ENCODE data around the gene PARP2.

DNA sequence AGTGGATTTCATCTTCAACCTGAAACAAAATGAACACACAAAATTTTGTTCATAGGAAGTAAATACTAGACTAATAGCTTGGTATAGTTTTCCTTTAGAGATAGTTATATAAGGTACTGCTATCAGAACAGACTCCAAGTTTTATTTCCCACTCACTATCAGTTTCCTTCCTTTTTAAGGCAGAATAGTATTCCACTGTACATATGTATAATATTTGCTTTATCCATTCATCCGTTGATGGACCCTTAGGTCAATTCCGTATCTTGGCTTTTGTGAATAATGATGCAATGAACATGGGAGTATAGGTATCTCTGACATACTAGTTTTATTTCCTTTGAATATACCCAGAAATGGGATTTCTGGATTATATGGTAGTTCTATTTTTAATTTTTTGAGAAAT is 14.1 kb upstream of the PARP2 start:
- TF ChIP-seq EZH2 (IDR thresholded peaks at IDR 0.05; ENCODE audit: insufficient read depth, poor library complexity, severe bottlenecking) (no peak), EZH2phosphoT487 (IDR thresholded peaks at IDR 0.05; ENCODE audit: insufficient read depth, low read depth) (no peak)

Measured in GM23248 (cell line).